T-helper 1 cell (primary cell): Measurements from ENCODE around the gene NFXL1.

Experiments
- DNase-seq, 5 donors: peaks; one replicate each; pipeline ENCODE4 v3.0.0-alpha.2; 2012 to 2020

The NFXL1 gene

DNA sequence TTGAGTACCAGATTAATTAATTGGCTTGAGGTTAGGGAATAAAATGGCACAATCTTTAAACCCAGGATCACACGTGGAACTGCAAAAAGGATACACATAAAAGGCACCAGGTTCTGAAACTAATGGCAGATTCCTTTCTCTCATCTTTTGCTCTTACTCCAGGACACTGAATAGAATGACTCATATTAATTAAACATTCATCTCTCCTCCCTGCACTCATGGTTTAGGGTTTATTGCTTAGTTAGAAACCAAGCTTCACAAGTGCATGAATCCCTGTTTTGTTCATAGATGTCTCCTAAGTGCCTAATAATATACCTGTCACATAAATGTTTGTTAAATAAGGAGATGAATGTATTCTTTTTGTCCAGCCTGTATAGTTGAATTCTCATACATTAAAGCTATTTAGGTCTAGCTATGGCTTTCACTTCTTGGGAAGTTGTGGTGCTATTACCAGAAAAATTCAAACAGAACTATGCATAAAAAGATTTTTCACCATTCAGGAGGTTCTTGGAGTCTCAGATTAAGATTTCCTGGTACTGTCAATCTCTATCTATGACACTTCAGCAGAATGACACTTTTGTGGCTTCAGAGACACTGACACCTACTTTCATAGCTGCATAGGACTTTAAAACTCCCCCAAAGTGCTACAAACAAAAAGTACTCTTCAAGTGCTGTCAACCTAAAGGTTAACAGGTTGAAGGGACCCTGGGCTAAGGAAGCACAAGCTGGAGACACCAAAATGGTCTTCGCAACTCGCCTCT is 83.9 kb downstream of the NFXL1 start:
- no peak for DNase-seq

DNA sequence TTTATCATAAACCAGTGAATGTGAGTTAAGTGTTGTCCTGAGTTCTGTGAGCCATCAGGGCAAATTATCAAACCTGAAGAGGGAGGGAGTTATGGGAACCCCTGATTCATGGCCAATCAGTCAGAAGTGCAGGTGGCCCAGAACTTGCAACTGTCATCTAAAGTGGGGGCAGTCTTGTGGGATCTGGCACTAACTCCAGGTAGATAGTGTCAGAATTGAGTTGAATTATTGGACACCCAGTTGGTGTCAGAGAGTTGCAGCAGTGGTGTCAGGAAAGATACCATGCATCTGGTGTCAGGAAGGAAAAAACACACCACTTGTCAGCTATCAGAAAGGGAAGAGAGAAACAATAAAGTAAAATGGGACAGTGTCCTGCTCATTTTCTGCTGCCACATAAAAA is 84.9 kb downstream of the NFXL1 start:
- no peak for DNase-seq

GRCh38 chr4:47827343-47828047 is 86.9 kb downstream of the NFXL1 start:
- DNase-seq: no peak

DNA sequence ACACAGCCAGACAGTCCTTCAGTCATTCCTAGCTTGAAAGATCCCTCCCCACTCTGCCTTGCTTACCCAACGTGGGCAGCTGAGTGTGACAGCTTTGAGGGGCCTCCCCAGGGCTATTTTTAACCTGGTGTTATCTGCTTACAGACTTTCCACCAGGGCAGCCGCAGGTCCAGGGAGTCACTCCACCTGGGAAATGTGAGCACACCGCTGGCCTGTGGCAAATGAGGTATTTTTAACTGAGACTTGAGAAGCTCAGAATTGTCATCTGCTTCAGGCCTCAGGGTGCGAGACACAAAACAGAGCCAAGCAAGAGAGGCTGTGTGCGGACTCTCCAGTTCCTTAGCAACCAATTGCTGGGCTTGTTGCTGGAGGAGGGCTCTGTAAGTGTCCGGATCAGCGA is 89.5 kb downstream of the NFXL1 start:
- DNase-seq: no peak

DNA sequence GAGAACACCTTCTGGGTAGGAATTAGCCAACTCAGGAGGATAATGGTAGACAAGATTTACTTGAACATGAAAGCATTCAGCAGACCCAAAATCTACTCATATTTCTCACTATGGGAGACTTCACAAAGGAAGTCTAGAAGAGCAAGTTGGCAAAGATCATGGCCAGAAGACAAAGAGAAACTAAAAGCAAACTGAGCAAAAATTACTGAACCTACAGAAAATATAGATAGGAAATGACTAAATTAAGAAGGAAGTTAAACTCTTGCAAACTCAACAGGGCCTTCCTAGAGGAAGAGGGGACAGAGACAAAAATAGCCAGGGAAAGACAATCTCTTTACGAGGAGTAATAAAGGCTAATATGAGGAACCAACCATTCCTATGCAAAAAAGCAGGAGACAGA is 95.2 kb downstream of the NFXL1 start:
- DNase-seq: no peak

DNA sequence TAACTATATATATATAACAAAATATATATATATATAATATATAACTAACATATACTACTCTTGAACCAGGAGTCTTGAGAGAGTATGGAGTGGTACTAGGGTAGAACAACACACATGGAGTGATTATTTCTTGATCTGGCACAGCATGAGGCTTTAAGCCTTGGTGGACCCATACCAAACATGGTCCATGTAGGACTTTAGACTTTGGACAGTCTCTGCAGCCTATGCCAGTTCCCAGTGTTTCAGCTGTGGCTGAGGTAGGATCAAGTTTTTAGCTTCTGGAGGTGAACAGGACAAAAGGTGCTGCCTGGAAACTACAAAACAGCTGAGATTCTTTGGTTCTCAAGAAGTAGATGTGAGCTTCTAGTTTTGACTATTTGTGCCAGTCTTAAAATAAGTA is 97.1 kb downstream of the NFXL1 start:
- DNase-seq: no peak

- DNase-seq: no peak
Measured at GRCh38 chr4:47816748-47817147, 97.6 kb downstream of the NFXL1 start.

DNA sequence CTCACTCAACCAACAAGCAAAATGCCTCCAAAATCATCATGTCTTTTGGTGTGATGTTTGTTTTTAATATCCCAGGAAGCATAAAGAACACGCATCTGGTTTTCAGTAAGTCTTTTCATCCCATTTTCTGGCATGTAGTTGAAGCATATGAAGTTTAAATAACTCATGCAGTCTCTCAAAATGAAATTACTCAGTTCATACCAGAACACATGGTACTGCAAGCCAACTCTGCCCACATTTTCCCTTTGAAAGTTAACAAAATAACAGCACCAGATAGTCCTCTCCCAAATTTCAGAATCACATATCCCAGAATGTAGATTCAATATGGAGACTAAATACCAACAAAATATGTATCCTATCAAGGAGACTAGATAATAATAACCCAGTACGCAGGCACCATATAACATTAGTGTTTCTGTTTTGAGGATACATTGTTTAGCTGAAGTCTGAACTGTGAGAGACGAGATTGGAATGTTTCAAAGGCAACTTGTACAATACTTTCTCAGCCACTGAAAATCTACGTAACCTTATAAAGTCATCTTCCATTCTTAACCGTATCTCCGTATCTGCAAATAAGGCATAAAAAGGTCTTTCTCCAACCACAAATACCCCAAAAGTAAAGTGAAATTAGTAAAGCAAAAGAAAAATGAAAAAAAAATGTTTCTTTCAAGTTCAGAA is 99.6 kb downstream of the NFXL1 start:
- no peak for DNase-seq

DNA sequence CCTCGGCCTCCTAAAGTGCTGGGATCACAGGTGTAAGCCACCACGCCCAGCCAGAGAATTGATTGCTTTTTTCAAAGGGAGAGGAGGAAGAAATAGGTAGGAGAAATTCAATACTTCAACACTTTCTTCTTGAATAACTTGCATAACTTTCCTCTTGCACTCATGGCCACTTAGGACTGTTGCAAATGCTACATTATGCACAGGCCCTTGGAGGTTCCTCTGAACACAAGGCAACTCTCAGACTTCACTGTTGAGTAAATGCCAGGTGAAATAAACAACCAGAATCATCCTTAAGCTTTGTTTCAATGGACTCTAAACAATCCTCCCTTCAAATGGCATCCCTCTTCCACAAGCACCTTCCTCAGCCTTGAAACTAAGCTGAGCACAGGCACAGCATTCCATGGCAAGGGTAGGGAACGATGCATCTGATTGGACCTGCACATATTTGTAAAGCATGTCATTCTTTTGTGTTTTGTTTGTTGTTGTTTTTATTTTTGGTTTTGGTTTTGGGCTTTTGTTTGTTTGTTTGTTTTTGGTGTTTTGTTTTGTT is 104.7 kb downstream of the NFXL1 start:
- DNase-seq: no peak

DNA sequence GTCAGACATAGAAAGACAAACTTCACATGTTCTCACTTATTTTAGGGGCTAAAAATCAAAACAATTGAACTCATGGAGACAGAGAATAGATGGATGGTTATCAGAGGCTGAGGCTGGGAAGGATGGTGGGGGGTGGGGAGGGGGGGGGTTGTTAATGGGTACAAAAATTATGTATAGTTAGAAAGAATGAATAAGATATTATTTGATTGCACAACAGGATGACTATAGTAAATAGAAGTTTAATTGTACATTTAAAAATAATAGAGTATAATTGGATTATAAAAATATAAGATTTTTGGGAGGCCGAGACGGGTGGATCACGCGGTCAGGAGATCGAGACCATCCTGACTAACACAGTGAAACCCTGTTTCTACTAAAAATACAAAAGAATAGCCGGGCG is 109.8 kb downstream of the NFXL1 start:
- no peak for DNase-seq

- no peak for DNase-seq
Measured at GRCh38 chr4:47801481-47802002, 112.8 kb downstream of the NFXL1 start.

- DNase-seq: no peak
Measured at GRCh38 chr4:47798165-47798564, 116.2 kb downstream of the NFXL1 start.
